K562 (cell line): ENCODE results near the gene YPEL5. TPM values are rescaled to one million over a fixed set of nuclear protein-coding genes. Genes with fewer than 3 reads are reported as not detected.

ENCODE experiments used
- ARNT ChIP-seq, 2 experiments: fragments of 450-650 bp; IDR thresholded peaks; 2 replicates each; pipeline ENCODE4 v1.6.1; 2016; ENCODE audit warnings: mild to moderate bottlenecking in 1 of 2
- ASH1L ChIP-seq: fragments of 450-650 bp; IDR thresholded peaks from 2 replicates; pipeline ENCODE4 v1.6.1; 2018; ENCODE audit warnings: borderline replicate concordance, mild to moderate bottlenecking, low read depth; ENCODE audit not compliant: partially characterized antibody
- DDX20 ChIP-seq: fragments of 450-650 bp; IDR thresholded peaks from 2 replicates; pipeline ENCODE4 v1.6.1; 2016; ENCODE audit warnings: missing genetic modification characterization, low read depth, mild to moderate bottlenecking, missing compliant biosample characterization, moderate library complexity
- ERF ChIP-seq: fragments of 450-650 bp; formaldehyde crosslinking; IDR thresholded peaks from 2 replicates; pipeline ENCODE4 v1.4.0; 2020; ENCODE audit warnings: mild to moderate bottlenecking, mixed read lengths
- ETV5 ChIP-seq: sonication (generic); formaldehyde crosslinking; IDR thresholded peaks from 2 replicates; pipeline ENCODE4 v1.4.0; 2020; ENCODE audit warnings: low read depth, mild to moderate bottlenecking, missing genetic modification reagents
- HMG20A ChIP-seq: fragments of 450-650 bp; formaldehyde crosslinking; conservative IDR thresholded peaks from 2 replicates; pipeline ENCODE4 v1.4.0; 2020; ENCODE audit warnings: mild to moderate bottlenecking, mixed read lengths
- XRCC4 ChIP-seq: IDR thresholded peaks from one replicate; pipeline ENCODE4 v1.6.1; 2011; ENCODE audit not compliant: insufficient read depth, insufficient read length; ENCODE audit errors: extremely low read depth
- ZFX ChIP-seq: sonication (generic); formaldehyde crosslinking; IDR thresholded peaks from 2 replicates; pipeline ENCODE4 v1.8.0; 2022; ENCODE audit warnings: mild to moderate bottlenecking, missing genetic modification reagents, moderate library complexity
- ZNF561 ChIP-seq: fragments of 450-650 bp; formaldehyde crosslinking; conservative IDR thresholded peaks from 2 replicates; pipeline ENCODE4 v1.4.0; 2020; ENCODE audit warnings: mild to moderate bottlenecking, moderate library complexity
- polyA plus RNA-seq, 8 experiments: library from polyadenylated mRNA; depleted of rRNA in 4 of 8; stranded (reverse) in 5 of 8; unstranded in 3 of 8; fragments of >200 nt; fragmentation: Nextera tagmentation in 2 of 8; fragmentation: Illumina TruSeq in 1 of 8; extraction: Ambion mirVana in 2 of 8; extraction: Trizol in 1 of 8; gene quantifications; 2 replicates each; pipeline versions ENCODE4 v1.2.1 to v1.2.3, GENCODE V29; 2011 to 2014; ENCODE audit warnings: inconsistent platforms in 1 of 8, missing spikeins in 1 of 8
- total RNA-seq, 7 experiments: library from RNA; depleted of rRNA in 6 of 7; stranded (reverse); fragments of >200 nt in 6 of 7; fragmentation: Illumina TruSeq in 2 of 7; extraction: Trizol in 2 of 7; gene quantifications; 2 replicates each; pipeline versions ENCODE4 v1.2.1 to v1.2.3, GENCODE V29; 2011 to 2021; ENCODE audit warnings: low replicate concordance in 1 of 7
- TF ChIP-seq, protein P1 (sequence below): fragments of 250-450 bp; sonication (Bioruptor Pico); IDR thresholded peaks from 2 replicates; pipeline ENCODE4 v1.4.0; 2020; ENCODE audit warnings: mild to moderate bottlenecking, moderate library complexity
- TF ChIP-seq, protein P2 (sequence below), 3 experiments: fragments of 200-800 bp in 1 of 3; sonication (Bioruptor generic) in 1 of 3; sonication (generic) in 1 of 3; formaldehyde crosslinking in 1 of 3; IDR thresholded peaks; 2 replicates each; pipeline versions ENCODE4 v1.6.1 to v1.8.0; 2016 to 2022; ENCODE audit warnings: mild to moderate bottlenecking in 2 of 3, missing compliant biosample characterization in 2 of 3, missing genetic modification characterization in 2 of 3, missing genetic modification reagents in 1 of 3
- TF ChIP-seq, protein P3 (sequence below): fragments of 200-800 bp; sonication (Bioruptor generic); IDR thresholded peaks from 2 replicates; pipeline ENCODE4 v1.6.1; 2017; ENCODE audit warnings: missing genetic modification characterization, missing compliant biosample characterization
- TF ChIP-seq, protein P4 (sequence below): fragments of 450-650 bp; IDR thresholded peaks from 2 replicates; pipeline ENCODE4 v1.7.0; 2016; ENCODE audit warnings: borderline replicate concordance

Gene YPEL5
- total and polyA plus RNA-seq, 9 of the 15 experiments (the other 6 are each of a cell fraction or from before 2014, with no cell fraction given): 5.4 to 34.4 (median 12.3) TPM

DNA sequence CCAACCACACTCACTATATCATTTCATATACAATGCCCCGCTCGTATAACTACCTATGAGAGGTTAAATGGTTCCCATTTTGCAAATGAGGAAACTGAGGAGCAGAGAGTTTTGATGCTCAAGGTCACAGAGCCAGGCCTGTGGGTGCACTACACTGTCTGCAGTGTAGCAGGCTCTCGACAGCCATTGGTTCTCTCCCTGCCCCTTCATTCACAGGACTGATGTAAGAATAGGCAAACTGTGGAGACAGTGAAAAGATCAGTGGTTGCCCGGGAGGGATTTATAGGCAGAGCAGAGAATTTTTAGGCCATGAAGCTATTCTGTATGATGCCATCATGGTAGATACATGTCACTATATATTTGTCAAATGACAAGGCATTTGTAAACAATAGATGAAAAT is 45.5 kb downstream of the YPEL5 start (continued):
- TF ChIP-seq, protein P1, sequence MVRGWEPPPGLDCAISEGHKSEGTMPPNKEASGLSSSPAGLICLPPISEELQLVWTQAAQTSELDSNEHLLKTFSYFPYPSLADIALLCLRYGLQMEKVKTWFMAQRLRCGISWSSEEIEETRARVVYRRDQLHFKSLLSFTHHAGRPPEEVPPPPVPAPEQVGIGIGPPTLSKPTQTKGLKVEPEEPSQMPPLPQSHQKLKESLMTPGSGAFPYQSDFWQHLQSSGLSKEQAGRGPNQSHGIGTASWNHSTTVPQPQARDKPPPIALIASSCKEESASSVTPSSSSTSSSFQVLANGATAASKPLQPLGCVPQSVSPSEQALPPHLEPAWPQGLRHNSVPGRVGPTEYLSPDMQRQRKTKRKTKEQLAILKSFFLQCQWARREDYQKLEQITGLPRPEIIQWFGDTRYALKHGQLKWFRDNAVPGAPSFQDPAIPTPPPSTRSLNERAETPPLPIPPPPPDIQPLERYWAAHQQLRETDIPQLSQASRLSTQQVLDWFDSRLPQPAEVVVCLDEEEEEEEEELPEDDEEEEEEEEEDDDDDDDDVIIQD (CRISPR knock-in tag): no peak
- TF ChIP-seq ERF (CRISPR knock-in tag) (no peak), XRCC4 (no peak), ARNT (IDR thresholded peaks at IDR 0.05) (no peak), DDX20 (tag) (no peak), ZFX (no peak), HMG20A (CRISPR knock-in tag) (no peak), ETV5 (no peak), ZNF561 (CRISPR knock-in tag) (no peak), ASH1L (no peak)
- TF ChIP-seq, protein P2, sequence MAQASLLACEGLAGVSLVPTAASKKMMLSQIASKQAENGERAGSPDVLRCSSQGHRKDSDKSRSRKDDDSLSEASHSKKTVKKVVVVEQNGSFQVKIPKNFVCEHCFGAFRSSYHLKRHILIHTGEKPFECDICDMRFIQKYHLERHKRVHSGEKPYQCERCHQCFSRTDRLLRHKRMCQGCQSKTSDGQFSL (CRISPR knock-in tag; IDR thresholded peaks at IDR 0.05): no peak
- TF ChIP-seq, protein P2 (tag; IDR thresholded peaks at IDR 0.05): no peak
- TF ChIP-seq, protein P3, sequence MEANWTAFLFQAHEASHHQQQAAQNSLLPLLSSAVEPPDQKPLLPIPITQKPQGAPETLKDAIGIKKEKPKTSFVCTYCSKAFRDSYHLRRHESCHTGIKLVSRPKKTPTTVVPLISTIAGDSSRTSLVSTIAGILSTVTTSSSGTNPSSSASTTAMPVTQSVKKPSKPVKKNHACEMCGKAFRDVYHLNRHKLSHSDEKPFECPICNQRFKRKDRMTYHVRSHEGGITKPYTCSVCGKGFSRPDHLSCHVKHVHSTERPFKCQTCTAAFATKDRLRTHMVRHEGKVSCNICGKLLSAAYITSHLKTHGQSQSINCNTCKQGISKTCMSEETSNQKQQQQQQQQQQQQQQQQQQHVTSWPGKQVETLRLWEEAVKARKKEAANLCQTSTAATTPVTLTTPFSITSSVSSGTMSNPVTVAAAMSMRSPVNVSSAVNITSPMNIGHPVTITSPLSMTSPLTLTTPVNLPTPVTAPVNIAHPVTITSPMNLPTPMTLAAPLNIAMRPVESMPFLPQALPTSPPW: no peak
- TF ChIP-seq, protein P4, sequence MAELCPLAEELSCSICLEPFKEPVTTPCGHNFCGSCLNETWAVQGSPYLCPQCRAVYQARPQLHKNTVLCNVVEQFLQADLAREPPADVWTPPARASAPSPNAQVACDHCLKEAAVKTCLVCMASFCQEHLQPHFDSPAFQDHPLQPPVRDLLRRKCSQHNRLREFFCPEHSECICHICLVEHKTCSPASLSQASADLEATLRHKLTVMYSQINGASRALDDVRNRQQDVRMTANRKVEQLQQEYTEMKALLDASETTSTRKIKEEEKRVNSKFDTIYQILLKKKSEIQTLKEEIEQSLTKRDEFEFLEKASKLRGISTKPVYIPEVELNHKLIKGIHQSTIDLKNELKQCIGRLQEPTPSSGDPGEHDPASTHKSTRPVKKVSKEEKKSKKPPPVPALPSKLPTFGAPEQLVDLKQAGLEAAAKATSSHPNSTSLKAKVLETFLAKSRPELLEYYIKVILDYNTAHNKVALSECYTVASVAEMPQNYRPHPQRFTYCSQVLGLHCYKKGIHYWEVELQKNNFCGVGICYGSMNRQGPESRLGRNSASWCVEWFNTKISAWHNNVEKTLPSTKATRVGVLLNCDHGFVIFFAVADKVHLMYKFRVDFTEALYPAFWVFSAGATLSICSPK: no peak
